KOPT-K1 (cell line): Measurements from ENCODE around the gene KCTD10.

Source experiments
- H3K27ac ChIP-seq: fragments of 200-600 bp; sonication (generic); 2 replicates; pipeline ENCODE4 v1.5.1; 2016; ENCODE audit warnings: antibody characterized with exemption, mild to moderate bottlenecking, low read depth, low read length; ENCODE audit not compliant: poor library complexity, severe bottlenecking
- H3K36me3 ChIP-seq: fragments of 200-600 bp; sonication (generic); 2 replicates; pipeline ENCODE4 v1.5.1; 2017; ENCODE audit warnings: antibody characterized with exemption, mild to moderate bottlenecking, low read length, moderate library complexity; ENCODE audit not compliant: insufficient read depth
- H3K9me3 ChIP-seq: fragments of 200-600 bp; sonication (generic); 2 replicates; pipeline ENCODE4 v1.5.1; 2017; ENCODE audit warnings: antibody characterized with exemption, low read length, mild to moderate bottlenecking; ENCODE audit not compliant: insufficient read depth, poor library complexity, severe bottlenecking

Gene KCTD10

DNA sequence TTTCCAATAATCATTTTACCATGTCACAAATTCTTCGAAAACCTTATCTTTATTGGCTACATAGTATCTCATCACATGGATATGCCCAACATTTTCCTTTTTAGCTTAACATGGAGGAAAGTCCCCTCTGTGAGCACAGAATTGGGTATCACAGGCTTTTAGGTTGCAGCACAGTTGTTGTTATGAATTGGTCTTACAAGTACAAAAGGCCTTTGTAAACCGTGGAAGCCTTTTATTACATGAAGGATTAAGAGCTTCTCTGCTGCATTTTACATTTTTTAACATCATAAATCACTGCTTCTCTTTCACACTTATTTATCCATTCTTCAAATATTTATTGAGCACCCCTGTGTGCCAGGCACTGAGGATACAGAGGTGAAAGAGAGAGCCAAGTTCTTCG, 26.5 kb upstream of the KCTD10 start:
- no peak overlapping the region for H3K27ac ChIP-seq

DNA sequence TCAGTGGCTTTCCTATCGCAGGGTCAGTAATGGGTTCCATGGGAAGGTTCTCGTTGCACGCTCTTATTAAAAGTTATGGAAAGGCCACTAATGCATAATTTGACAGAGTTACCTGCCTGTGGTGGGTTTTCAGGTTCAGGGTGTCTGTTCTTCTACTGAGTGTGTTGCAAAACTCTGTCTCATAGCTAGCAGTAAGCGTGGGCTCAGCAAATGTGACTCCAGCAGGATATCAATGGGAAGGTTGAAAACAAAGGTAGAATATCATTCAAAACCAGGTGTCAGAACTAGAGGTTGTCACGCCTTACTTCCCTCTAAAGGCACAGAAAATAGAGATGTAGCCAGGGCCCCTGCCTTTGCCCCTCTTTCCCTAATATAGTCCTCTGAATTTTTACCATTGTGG, 25.2 kb upstream of the KCTD10 start:
- Histone ChIP-seq H3K9me3 (no peaks in the 10 kb centered on the region), H3K36me3 (peaks cover 96% of the 10 kb centered on the region), H3K27ac (no peak overlapping the region)

More for the DNA sequence above, 26.5 kb upstream of the KCTD10 start:
- H3K9me3 ChIP-seq, result no peaks in the 10 kb centered on the region
- peaks cover 96% of the 10 kb centered on the region for H3K36me3 ChIP-seq

DNA sequence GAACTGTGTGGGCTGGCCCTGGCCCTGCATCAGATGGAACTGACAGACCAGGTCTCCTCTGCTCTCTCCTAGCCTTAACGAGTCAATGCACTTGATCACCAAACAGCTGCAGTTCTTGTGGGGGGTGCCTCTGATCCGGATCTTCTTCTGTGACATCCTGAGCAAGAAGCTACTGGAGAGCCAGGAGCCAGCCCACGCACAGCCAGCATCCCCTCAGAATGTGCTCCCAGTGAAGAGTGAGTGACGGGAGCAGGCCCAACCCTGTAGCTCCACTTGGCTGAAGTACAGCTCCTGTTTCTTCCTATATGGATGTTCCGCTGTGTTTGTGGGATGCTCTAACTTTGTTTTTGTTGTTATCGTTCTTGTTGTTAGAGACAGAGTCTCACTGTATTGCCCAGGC, 24.2 kb upstream of the KCTD10 start:
- H3K36me3 ChIP-seq, result peaks cover 89% of the 10 kb centered on the region

DNA sequence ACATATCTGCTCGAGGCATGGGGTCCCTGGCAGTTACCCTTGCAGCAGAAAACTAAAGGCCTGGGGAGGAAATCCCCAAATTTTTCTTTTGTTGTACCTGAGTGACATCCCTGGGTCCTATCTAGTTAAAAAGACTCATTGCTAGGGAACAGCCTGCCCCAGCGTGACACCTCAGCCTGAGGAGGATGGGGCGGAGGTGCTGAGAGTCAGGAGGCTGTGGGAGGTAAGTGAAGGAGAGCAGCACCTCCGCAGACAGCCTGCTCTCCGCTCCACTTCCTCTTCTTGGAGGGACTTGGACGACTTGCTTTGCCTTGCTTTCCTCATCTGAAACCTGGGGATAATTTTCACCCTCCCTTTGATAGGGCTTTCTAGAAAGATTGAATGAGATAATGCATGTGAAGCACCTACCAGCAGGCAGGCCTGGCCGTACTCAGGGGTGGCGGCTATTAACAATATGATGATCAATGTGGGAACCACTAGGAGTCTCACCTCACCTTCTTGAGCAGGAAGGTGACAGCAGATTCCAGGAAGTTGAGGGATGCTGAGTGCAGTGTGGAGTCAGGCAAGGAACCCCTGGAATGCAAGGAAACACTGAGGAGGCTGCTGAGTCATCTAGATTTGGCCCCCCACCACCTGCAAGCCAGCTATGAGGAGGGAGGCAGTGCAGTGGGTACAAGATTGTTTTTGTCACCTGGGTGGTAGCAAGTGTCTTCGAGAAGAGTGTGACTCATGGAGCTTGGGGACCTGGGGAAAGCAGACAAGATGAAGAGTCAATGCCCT, 23.5 kb upstream of the KCTD10 start:
- H3K36me3 ChIP-seq, result peaks cover 89% of the 10 kb centered on the region
- no peaks in the 10 kb centered on the region for H3K9me3 ChIP-seq
- no peak overlapping the region for H3K27ac ChIP-seq

More for the DNA sequence above, 24.2 kb upstream of the KCTD10 start:
- Histone ChIP-seq H3K27ac (no peak overlapping the region), H3K9me3 (no peaks in the 10 kb centered on the region)

DNA sequence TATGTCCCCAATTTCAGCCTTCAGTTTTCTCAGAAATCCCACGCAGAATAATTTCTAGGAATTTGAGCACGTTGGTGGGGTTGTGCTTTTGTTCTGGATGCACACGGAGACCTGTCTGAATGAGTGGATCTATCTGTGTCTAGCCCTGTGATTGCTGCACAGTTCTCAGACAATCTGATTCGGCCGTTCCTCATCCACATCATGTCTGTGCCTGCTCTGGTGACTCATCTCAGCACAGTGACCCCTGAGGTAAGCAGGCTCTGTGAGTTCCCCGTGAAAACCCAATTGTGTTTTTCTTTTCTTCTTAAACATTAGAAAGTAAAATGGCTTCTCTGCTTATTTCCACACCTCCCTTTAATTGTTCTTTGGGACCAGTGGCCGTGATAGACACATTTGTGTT, 20.6 kb upstream of the KCTD10 start:
- Histone ChIP-seq H3K36me3 (peaks cover 78% of the 10 kb centered on the region), H3K27ac (no peak overlapping the region), H3K9me3 (no peaks in the 10 kb centered on the region)

DNA sequence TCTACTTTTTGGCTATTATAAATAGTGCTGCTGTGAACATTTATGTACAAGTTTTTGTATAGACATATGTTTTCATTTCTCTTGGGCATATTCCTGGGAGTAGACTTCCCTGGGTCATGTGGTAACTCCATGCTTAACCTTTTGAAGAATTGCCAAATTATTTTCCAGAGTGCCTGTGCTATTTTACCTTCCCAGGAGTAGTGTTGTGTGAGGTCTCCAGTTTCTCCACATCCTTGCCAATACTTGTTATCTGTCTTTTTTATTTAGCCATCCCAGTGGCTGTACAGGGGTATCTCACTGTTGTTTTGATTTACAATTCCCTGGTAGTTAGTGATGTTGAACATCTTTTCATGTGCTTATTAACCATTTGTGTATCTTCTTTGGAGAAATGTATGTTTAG, 19.2 kb upstream of the KCTD10 start:
- H3K27ac ChIP-seq, result no peak overlapping the region
- no peaks in the 10 kb centered on the region for H3K9me3 ChIP-seq
- H3K36me3 ChIP-seq, result peaks cover 76% of the 10 kb centered on the region

DNA sequence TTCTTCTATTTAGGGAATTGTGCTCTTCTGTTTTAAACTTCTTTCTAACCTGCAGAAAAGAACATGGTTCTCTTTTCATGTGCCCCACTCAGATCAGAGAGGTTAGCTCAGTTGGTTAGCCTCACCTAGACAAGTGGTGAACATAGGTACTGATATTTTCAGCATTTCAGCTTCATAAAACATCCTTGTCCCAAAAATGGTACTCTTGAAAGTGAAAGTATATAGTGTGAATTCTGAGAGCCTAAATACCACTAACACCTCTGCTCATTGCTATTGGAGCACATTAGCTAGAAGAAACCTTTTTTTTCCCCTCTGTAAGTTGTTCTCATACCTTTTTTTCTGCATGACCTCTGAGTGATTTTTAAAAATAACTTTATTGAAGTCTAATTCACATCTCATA, 17.9 kb upstream of the KCTD10 start:
- H3K36me3 ChIP-seq, result peaks cover 76% of the 10 kb centered on the region
- no peak overlapping the region for H3K27ac ChIP-seq
- no peaks in the 10 kb centered on the region for H3K9me3 ChIP-seq

DNA sequence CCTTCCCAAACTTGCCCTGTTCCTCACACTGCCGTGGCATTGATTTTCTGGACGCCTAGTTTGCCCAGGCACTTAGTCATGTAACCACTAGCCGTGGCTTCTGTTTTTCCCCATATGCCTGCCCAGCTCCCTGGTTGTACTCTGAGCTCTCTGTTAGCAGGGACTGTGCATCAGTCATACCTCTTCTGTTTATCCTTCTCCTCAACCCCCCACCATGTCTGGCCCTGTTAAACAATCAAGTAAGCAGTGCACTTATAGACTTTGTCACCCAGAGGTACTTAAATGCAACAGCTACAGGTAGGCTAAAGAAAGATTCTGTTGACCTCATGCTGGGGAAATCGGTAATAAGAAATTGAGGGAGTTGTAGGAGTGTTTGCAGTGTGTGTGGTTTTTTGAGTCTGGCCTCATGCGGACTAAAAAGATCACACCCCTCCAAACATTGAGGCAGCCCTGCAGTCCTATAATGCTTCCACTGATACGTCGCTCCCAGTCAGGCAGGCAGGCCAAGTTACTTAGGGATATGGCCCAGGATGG, 17.3 kb upstream of the KCTD10 start:
- Histone ChIP-seq H3K9me3 (no peaks in the 10 kb centered on the region), H3K27ac (no peak overlapping the region), H3K36me3 (peaks cover 78% of the 10 kb centered on the region)

DNA sequence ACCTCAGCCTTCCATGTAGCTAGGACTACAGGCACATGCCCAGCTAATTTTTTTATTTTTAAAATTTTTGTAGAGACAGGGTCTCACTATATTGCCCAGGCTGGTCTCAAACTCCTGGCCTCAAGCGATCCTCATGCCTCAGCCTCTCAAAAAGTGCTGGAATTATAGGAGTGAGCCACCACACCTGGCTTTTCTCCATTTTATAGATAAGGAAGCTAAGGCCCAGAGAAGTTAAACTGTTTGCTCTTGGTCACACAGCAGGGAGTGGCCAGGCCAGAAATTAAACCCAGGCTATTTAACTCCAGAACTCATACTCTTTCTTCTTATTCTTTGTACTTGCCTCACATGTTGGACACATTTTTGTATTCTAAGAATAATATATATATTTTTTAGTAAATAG, 16.8 kb upstream of the KCTD10 start:
- Histone ChIP-seq H3K27ac (no peak overlapping the region), H3K36me3 (peaks cover 78% of the 10 kb centered on the region), H3K9me3 (no peaks in the 10 kb centered on the region)

DNA sequence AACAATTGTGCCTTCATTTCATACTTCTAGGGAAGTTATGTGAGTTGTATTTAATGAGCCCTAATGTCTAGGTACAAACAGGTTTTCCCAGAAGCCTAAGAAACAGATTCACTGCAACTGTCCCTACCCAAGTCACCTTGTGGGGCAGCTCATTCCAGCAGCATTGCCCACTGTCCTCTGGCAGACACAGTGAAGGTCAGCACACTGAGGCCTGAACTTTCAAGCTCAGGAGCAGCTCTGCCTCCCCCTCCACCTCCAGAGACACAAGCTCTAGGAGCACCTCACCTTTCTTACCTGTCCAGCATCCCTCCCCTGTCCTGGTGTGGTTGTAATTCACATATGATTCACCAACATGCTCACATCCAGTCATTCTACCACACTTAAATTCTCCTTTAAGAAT, 16.0 kb upstream of the KCTD10 start:
- no peaks in the 10 kb centered on the region for H3K9me3 ChIP-seq
- H3K36me3 ChIP-seq, result peaks cover 78% of the 10 kb centered on the region
- H3K27ac ChIP-seq, result no peak overlapping the region

DNA sequence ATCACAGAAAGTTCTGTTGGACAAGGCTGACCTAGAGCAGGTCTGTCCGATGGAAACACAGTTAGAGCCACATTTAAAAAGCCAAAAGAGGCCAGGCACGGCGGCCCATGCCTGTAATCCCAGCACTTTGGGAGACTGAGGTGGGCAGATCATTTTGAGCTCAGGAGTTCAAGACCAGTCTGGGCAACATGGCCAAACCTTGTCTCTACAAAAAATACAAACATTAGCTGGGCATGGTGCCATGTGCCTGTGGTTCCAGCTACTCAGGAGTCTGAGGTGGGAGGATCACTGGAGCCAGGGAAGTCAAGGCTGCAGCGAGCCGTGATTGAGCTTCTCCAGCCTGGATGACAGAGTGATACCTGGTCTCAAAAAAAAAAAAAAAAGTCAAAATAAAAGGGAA, 15.3 kb upstream of the KCTD10 start:
- H3K36me3 ChIP-seq, result peaks cover 78% of the 10 kb centered on the region
- H3K9me3 ChIP-seq, result no peaks in the 10 kb centered on the region
- H3K27ac ChIP-seq, result no peak overlapping the region

DNA sequence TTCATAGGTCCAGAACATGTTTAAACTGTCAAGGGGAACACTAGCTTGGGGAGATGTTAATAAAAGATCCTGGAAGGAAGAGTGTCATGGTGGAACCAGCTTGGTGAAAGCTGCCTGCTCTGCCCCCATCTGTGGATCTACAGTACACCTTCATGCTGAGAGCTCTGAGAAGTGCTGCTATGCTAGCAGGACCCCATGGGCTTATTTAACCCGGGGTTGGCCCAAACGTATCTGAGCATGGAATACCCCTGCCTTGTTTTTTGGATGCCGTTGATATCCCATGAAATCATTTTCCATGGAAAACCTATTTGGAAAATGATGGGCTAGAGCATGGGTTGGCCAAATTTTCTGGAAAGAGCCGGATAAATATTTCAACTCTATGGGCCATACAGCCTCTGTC, 14.6 kb upstream of the KCTD10 start:
- H3K36me3 ChIP-seq, result peaks cover 83% of the 10 kb centered on the region
- H3K9me3 ChIP-seq, result no peaks in the 10 kb centered on the region
- H3K27ac ChIP-seq, result no peak overlapping the region

DNA sequence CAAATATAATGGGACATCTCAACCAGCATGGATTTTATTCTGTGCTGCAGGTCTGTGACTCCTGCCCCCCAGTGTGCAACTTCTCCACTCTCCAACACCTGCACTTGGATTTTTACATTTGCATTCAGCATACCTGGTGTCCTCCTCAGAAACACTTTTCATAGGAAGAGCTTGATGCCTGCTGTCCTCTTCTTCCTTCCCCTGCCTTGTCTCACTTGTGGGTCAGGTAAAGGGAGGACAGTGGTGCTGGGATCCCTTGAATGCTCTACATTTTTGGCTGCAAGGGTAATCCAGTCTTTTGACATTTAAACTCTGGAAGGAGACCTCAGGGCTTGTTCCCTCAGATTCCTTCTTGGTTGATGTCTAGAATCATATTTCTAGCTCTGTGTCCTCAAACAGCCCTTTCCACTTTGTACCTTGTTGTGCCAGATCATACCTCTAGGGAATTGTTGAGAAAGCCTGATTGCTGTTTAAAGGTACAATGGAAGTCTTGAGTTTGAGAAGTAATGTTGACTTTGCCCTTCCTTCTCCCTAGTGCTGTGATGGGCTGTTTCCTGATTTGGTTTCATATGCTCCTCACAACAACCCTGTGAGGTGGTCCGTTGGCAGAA, 13.0 kb upstream of the KCTD10 start:
- H3K9me3 ChIP-seq, result no peaks in the 10 kb centered on the region
- H3K27ac ChIP-seq, result no peak overlapping the region
- peaks cover 91% of the 10 kb centered on the region for H3K36me3 ChIP-seq

DNA sequence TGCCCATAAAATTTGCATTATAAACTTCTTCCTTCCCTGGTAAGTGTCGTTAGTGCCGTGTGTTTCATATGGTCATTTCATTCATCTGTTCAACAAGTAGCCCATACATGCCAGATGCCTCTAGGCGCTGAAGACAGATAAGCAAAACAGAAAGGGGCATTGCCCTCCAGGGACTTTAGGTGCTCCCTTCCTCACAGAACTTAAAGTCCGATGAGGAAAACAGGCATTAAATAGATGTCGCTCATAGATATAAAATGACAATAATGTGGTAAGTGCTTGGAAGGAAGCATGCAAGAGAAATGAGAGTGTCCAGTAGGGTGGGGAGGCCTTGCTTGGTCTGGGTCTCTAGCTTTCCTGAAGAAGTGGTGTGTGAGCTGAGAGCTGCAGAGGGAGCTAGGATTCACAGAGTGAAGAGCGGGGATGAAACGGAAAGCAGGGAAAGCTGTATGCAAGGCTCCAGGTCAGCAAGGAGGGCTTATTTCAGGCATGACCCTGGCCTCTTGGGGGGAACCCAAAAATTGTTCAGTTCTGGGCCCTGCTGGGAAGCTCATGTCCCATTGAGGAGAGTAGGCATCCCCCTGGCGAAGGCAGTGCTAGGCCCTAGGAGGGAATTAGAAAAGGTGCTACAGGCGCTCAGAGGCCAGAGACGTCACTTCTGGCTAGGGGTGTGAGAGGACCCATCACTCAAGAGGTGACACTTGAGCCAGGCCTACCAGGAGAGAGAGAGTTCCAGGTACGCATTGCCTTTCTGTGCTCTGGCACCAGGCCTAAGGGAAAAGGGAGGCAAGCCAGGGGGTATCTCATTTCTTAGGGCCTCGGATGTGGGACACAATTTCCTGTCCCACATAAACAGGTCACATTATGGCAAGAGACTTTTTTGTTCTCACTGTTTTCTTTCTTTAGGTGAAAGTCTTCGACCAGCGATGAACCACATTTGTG, 12.2 kb upstream of the KCTD10 start:
- H3K27ac ChIP-seq, result no peak overlapping the region
- peaks cover 93% of the 10 kb centered on the region for H3K36me3 ChIP-seq
- H3K9me3 ChIP-seq, result no peaks in the 10 kb centered on the region

DNA sequence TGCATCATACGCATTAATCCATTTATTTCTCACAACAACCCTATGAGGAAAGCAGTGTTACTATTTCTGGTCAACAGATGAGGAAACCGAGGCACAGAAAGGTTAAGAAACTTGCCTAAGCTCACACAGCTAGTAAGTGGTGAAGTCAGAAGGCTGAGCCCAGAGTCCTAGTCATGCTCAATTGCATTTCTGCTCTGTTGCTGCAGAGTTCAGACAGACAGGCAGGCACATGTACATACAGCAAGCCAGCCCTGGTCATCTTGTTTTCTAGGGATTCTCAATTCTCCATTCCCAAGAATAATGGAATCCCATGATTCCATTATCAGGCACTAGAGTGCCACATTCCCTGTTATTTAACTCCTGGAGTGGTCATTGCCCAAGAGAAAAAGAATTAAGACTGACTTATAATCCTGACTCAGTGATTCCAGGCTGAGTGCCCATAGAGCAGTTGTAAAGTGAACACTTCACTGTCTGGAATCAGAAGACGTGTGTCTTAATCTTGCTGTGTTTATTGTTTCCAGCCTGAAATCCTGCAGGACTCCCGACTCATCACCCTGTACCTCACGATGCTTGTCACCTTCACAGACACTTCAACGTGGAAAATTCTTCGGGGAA, 11.1 kb upstream of the KCTD10 start:
- no peaks in the 10 kb centered on the region for H3K9me3 ChIP-seq
- no peak overlapping the region for H3K27ac ChIP-seq
- peaks cover 98% of the 10 kb centered on the region for H3K36me3 ChIP-seq
